ENCODE measurements around the gene CERK. TPM values are rescaled to one million over a fixed set of nuclear protein-coding genes. Genes with fewer than 3 reads are reported as not detected.

The CERK gene
- total and polyA plus RNA-seq, 2 of the 13 experiments (the other 11 are each of a cell fraction or from before 2014, with no cell fraction given), result 40.3 to 41.9 TPM

DNA sequence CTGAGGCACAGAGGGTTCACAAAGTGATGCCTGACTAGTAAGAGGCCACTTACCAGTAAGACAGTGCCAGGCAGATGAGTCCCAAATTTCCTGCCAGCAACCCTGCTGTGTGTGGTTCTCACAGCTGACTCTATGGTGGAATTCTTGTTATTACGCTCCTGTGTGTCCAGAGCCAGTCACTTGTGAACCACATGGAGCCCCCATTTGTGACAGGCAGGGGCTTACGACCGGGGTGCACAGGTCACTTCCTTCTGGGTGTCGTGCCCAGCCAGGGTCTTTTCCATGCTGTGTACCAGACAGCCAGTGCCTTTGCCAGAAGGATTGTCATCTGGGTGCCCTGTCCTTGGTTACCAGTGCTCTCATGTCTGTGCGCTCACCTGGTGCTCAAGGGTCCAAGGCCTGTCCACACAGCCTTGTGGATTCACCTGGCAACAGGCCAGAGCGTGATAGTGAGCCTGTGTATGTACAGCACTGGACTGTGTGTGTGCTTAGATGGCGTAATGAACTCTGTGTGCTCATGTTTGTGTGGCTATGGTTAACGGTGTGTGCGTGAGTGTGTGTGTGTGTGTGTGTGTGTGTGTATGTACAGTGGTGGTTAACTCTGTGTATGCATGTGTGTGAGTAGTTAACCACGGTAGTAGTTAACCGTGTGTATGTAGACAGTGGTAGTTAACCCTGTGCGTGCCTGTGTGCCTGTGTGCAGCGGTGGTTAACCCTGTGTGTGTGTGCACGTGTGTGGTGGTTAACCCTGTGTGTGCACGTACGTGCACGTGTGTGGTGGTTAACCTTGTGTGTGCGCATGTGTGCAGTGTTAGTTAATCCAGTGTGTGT is 99.2 kb downstream of the CERK start (continued):
- no peak for TF ChIP-seq ZNF775 (CRISPR knock-in tag; IDR thresholded peaks at IDR 0.05; ENCODE audit: borderline replicate concordance)
- TF ChIP-seq ZNF121 (CRISPR knock-in tag; IDR thresholded peaks at IDR 0.05), result no peak
- TF ChIP-seq PHF20 (CRISPR knock-in tag; IDR thresholded peaks at IDR 0.05), result peak; percentile 55
- peak; percentile 95 for TF ChIP-seq FOXA3 (CRISPR knock-in tag; IDR thresholded peaks at IDR 0.05)
- TF ChIP-seq STAT5B (CRISPR knock-in tag; IDR thresholded peaks at IDR 0.05), result no peak
- TF ChIP-seq JDP2 (CRISPR knock-in tag; IDR thresholded peaks at IDR 0.05; ENCODE audit: borderline replicate concordance), result no peak
- no peak for TF ChIP-seq ZNF557 (CRISPR knock-in tag; IDR thresholded peaks at IDR 0.05)
- peak; percentile 32; the same call in 1 of the 2 replicates for TF ChIP-seq NFE2L2 (IDR thresholded peaks at IDR 0.05; ENCODE audit: low read length)
- peak; percentile 42; the same call in 1 of the 2 replicates for TF ChIP-seq ZNF451 (CRISPR knock-in tag; IDR thresholded peaks at IDR 0.05)
- TF ChIP-seq, protein P1, sequence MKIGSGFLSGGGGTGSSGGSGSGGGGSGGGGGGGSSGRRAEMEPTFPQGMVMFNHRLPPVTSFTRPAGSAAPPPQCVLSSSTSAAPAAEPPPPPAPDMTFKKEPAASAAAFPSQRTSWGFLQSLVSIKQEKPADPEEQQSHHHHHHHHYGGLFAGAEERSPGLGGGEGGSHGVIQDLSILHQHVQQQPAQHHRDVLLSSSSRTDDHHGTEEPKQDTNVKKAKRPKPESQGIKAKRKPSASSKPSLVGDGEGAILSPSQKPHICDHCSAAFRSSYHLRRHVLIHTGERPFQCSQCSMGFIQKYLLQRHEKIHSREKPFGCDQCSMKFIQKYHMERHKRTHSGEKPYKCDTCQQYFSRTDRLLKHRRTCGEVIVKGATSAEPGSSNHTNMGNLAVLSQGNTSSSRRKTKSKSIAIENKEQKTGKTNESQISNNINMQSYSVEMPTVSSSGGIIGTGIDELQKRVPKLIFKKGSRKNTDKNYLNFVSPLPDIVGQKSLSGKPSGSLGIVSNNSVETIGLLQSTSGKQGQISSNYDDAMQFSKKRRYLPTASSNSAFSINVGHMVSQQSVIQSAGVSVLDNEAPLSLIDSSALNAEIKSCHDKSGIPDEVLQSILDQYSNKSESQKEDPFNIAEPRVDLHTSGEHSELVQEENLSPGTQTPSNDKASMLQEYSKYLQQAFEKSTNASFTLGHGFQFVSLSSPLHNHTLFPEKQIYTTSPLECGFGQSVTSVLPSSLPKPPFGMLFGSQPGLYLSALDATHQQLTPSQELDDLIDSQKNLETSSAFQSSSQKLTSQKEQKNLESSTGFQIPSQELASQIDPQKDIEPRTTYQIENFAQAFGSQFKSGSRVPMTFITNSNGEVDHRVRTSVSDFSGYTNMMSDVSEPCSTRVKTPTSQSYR (CRISPR knock-in tag; IDR thresholded peaks at IDR 0.05; ENCODE audit: borderline replicate concordance), result peak; percentile 66; the same call in 1 of the 2 replicates
- TF ChIP-seq SIN3A (IDR thresholded peaks at IDR 0.05; ENCODE audit: borderline replicate concordance, low read depth, low read length), result peak; percentile 61; the same call in 1 of the 2 replicates
- TF ChIP-seq ZFYVE20 (CRISPR knock-in tag; IDR thresholded peaks at IDR 0.05; ENCODE audit: borderline replicate concordance, low read depth), result no peak
- TF ChIP-seq ZNF839 (CRISPR knock-in tag; IDR thresholded peaks at IDR 0.05; ENCODE audit: borderline replicate concordance), result peak; percentile 19; the same call in 1 of the 2 replicates
- no peak for TF ChIP-seq ZNF256 (CRISPR knock-in tag; conservative IDR thresholded peaks at IDR 0.05)
- TF ChIP-seq, protein P2, sequence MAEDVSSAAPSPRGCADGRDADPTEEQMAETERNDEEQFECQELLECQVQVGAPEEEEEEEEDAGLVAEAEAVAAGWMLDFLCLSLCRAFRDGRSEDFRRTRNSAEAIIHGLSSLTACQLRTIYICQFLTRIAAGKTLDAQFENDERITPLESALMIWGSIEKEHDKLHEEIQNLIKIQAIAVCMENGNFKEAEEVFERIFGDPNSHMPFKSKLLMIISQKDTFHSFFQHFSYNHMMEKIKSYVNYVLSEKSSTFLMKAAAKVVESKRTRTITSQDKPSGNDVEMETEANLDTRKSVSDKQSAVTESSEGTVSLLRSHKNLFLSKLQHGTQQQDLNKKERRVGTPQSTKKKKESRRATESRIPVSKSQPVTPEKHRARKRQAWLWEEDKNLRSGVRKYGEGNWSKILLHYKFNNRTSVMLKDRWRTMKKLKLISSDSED (CRISPR knock-in tag; IDR thresholded peaks at IDR 0.05), result no peak
- TF ChIP-seq ZIK1 (CRISPR knock-in tag; IDR thresholded peaks at IDR 0.05; ENCODE audit: borderline replicate concordance, low read depth), result 0 out of 2 replicates have a peak, but pooled peaks have one; percentile 24
- TF ChIP-seq RFX3 (CRISPR knock-in tag; IDR thresholded peaks at IDR 0.05), result no peak
- TF ChIP-seq, protein P3, sequence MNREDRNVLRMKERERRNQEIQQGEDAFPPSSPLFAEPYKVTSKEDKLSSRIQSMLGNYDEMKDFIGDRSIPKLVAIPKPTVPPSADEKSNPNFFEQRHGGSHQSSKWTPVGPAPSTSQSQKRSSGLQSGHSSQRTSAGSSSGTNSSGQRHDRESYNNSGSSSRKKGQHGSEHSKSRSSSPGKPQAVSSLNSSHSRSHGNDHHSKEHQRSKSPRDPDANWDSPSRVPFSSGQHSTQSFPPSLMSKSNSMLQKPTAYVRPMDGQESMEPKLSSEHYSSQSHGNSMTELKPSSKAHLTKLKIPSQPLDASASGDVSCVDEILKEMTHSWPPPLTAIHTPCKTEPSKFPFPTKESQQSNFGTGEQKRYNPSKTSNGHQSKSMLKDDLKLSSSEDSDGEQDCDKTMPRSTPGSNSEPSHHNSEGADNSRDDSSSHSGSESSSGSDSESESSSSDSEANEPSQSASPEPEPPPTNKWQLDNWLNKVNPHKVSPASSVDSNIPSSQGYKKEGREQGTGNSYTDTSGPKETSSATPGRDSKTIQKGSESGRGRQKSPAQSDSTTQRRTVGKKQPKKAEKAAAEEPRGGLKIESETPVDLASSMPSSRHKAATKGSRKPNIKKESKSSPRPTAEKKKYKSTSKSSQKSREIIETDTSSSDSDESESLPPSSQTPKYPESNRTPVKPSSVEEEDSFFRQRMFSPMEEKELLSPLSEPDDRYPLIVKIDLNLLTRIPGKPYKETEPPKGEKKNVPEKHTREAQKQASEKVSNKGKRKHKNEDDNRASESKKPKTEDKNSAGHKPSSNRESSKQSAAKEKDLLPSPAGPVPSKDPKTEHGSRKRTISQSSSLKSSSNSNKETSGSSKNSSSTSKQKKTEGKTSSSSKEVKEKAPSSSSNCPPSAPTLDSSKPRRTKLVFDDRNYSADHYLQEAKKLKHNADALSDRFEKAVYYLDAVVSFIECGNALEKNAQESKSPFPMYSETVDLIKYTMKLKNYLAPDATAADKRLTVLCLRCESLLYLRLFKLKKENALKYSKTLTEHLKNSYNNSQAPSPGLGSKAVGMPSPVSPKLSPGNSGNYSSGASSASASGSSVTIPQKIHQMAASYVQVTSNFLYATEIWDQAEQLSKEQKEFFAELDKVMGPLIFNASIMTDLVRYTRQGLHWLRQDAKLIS (CRISPR knock-in tag; IDR thresholded peaks at IDR 0.05), result no peak
- TF ChIP-seq, protein P4, sequence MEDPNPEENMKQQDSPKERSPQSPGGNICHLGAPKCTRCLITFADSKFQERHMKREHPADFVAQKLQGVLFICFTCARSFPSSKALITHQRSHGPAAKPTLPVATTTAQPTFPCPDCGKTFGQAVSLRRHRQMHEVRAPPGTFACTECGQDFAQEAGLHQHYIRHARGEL (CRISPR knock-in tag; IDR thresholded peaks at IDR 0.05), result no peak

Data from HepG2 (cell line).